Astrocyte of the cerebellum (primary cell): ENCODE measurements around the gene MARK1.

Experiments
- DNase-seq: peaks from one replicate; pipeline ENCODE4 v3.0.0-alpha.2; 2011; ENCODE audit warnings: low read depth
- H3K4me3 ChIP-seq: 2 replicates; pipeline ENCODE4 v1.5.1; 2011; ENCODE audit warnings: mild to moderate bottlenecking, low read depth, low read length, moderate library complexity
- in situ Hi-C: cut with HindIII; loops from 2 replicates; pipeline ENCODE4 v1.10.0; 2017; ENCODE audit warnings: low sequenced_read_pairs
- TF ChIP-seq, protein P1 (sequence below): IDR thresholded peaks from 2 replicates; pipeline ENCODE4 v1.5.1; 2012; ENCODE audit warnings: low read length, low read depth, moderate library complexity, mild to moderate bottlenecking; ENCODE audit errors: missing control alignments

The MARK1 gene

GRCh38 chr1:220526294-220526693 is 1.6 kb upstream of the MARK1 start:
- TF ChIP-seq, protein P1, sequence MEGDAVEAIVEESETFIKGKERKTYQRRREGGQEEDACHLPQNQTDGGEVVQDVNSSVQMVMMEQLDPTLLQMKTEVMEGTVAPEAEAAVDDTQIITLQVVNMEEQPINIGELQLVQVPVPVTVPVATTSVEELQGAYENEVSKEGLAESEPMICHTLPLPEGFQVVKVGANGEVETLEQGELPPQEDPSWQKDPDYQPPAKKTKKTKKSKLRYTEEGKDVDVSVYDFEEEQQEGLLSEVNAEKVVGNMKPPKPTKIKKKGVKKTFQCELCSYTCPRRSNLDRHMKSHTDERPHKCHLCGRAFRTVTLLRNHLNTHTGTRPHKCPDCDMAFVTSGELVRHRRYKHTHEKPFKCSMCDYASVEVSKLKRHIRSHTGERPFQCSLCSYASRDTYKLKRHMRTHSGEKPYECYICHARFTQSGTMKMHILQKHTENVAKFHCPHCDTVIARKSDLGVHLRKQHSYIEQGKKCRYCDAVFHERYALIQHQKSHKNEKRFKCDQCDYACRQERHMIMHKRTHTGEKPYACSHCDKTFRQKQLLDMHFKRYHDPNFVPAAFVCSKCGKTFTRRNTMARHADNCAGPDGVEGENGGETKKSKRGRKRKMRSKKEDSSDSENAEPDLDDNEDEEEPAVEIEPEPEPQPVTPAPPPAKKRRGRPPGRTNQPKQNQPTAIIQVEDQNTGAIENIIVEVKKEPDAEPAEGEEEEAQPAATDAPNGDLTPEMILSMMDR: peak; percentile 37
- no peak overlapping the region for H3K4me3 ChIP-seq
- no peak for DNase-seq
- in situ Hi-C loops: no loop called here

DNA sequence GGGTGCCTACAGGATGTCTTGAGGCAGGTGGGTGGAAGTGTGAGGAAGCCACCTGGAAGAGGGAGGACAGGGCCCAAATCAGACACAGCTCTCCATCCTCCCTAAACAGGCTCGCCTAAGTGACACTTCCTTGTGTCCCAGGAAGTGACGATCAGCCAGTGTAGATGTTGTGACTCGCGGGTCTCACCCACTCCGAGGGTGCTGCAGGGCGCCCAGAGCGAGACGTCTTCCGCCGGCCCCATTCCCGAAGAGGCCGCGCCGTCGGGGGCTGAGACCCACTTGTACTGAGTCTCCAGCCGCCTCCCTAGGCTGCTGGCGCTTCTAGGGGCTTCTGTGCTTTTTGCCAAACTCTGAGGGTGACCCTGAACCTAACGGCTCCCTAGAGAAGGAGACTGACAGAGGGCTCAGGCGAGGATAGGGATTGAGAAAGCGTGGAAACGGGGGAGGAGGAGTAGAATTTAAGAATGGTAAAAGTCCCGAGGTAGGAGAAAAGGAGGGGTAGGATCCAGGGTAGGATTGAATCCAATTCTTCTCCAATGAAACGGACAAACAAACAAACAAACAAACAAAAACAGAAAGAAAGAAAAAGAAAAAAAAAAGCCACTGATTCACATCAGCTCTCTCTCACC is 543 bp upstream of the MARK1 start:
- TF ChIP-seq, protein P1: no peak
- H3K4me3 ChIP-seq: peak overlapping the region; percentile 72
- no peak for DNase-seq
- in situ Hi-C loops: no loop called here

- DNase-seq: no peak
- in situ Hi-C loops: no loop called here
- TF ChIP-seq, protein P1: no peak
- H3K4me3 ChIP-seq: peak overlapping the region; percentile 72
These were observed 954 bp downstream of the MARK1 start for GRCh38 chr1:220528679-220529501.

GRCh38 chr1:220529521-220530020 is 1.6 kb downstream of the MARK1 start:
- in situ Hi-C loops: no loop called here
- TF ChIP-seq, protein P1: no peak
- H3K4me3 ChIP-seq: peak overlapping the region; percentile 72
- DNase-seq: no peak

DNA sequence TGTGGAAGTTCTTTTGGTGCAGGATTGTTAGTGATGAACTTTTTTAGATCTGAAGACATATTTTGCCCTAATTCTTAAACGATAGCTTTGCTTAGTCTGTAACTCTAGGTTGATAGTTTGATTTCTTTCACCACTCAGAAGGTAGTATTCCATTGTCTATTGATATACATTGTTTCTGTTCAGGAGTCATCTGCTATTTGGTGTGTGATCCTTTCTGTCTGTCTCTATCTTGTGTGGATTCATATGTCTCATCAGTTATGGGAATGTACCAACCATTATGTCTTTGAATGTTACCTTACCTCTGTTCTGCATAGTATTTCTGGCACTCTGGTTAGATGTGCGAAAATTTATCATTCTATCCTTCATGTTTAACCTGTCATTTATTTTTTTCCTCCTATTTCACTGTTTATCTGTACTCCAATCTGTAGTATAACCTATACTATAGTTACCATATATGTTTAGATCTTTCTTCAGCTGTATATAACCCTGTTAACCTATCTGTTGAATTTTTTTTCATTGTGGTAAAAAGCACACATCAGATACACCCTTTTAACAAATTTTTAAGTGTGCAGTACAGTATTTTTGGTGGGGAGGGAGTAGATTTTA is 5.7 kb downstream of the MARK1 start:
- in situ Hi-C loops: no loop called here
- no peak overlapping the region for H3K4me3 ChIP-seq
- TF ChIP-seq, protein P1: no peak

GRCh38 chr1:220544901-220545303 is 17.0 kb downstream of the MARK1 start:
- in situ Hi-C loops: no loop called here
- TF ChIP-seq, protein P1: peak; percentile 22
- DNase-seq: no peak
- H3K4me3 ChIP-seq: no peak overlapping the region

More for the DNA sequence above, 5.7 kb downstream of the MARK1 start:
- no peak for DNase-seq
